Panc1 (cell line): Measurements from ENCODE around the gene SPHKAP.

Source experiments
- POLR2AphosphoS5 ChIP-seq: IDR thresholded peaks from 2 replicates; pipeline ENCODE4 v1.6.1; 2012; ENCODE audit warnings: mild to moderate bottlenecking, low read depth, low read length, moderate library complexity
- TCF7L2 ChIP-seq: IDR thresholded peaks from 2 replicates; pipeline ENCODE4 v1.6.1; 2011; ENCODE audit warnings: mild to moderate bottlenecking, low read depth, low read length, inconsistent platforms
- TF ChIP-seq, protein P1 (sequence below): fragments of 450-650 bp; IDR thresholded peaks from 2 replicates; pipeline ENCODE4 v1.5.1; 2017; ENCODE audit warnings: mild to moderate bottlenecking

- TF ChIP-seq, protein P1, sequence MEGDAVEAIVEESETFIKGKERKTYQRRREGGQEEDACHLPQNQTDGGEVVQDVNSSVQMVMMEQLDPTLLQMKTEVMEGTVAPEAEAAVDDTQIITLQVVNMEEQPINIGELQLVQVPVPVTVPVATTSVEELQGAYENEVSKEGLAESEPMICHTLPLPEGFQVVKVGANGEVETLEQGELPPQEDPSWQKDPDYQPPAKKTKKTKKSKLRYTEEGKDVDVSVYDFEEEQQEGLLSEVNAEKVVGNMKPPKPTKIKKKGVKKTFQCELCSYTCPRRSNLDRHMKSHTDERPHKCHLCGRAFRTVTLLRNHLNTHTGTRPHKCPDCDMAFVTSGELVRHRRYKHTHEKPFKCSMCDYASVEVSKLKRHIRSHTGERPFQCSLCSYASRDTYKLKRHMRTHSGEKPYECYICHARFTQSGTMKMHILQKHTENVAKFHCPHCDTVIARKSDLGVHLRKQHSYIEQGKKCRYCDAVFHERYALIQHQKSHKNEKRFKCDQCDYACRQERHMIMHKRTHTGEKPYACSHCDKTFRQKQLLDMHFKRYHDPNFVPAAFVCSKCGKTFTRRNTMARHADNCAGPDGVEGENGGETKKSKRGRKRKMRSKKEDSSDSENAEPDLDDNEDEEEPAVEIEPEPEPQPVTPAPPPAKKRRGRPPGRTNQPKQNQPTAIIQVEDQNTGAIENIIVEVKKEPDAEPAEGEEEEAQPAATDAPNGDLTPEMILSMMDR, result no peak
- no peak for TF ChIP-seq POLR2AphosphoS5
- no peak for TF ChIP-seq TCF7L2
Measured at GRCh38 chr2:228038967-228039366, 142.5 kb downstream of the SPHKAP start.
